ENCODE results near the gene NRIP3. TPM values are rescaled to one million over a fixed set of nuclear protein-coding genes. Genes with fewer than 3 reads are reported as not detected.

Gene NRIP3
- total and polyA plus RNA-seq, 2 donors (not counting 3 experiments of a cell fraction or from before 2014, with no cell fraction given) = 3.7 to 9.9 TPM

DNA sequence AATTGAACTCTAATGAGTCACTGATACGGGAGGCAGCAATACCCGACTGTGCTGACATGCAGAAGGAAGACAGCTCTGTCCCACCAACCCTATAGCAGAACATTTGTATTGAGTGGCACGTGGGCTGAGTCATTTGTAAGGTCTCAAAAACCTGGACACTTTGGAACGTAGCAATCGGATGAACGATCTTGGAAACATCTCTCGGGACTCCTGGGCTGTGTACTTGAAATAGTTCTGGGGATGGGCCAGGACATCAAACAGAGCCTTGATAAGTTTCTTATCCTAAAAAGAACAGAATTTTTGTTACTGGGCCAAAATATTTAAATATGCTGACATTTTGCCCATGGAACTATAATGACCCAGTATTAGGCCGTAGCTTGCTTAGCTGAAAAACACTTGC lies 17.1 kb upstream of the NRIP3 start:
- ChIA-PET CTCF (interaction anchor here (1.6 kb wide), 1 partner anchor 117 kb away, joined by 6 read pairs; no protein-coding TSS in a partner anchor), POLR2A (no interaction called here)
- TF ChIP-seq, protein P1, sequence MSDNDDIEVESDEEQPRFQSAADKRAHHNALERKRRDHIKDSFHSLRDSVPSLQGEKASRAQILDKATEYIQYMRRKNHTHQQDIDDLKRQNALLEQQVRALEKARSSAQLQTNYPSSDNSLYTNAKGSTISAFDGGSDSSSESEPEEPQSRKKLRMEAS (IDR thresholded peaks at IDR 0.05; ENCODE audit: insufficient read depth, insufficient read length) = no peak
- no peak for TF ChIP-seq POLR2AphosphoS5 (IDR thresholded peaks at IDR 0.05; ENCODE audit: insufficient read depth, low read depth, low read length)
- TF ChIP-seq CTCF (IDR thresholded peaks at IDR 0.05; ENCODE audit: extremely low read depth in 1 of 2, insufficient read depth in 1 of 2, low read depth in 1 of 2, low read length in 2 of 2) = no peak
- no peak for TF ChIP-seq EZH2 (IDR thresholded peaks at IDR 0.05; ENCODE audit: borderline replicate concordance, low read depth, low read length, severe bottlenecking)
- no peak for TF ChIP-seq GATA2 (IDR thresholded peaks at IDR 0.05; ENCODE audit: insufficient read depth, insufficient read length, low read depth, low read length)
- no peak for TF ChIP-seq MYC (IDR thresholded peaks at IDR 0.05; ENCODE audit: low read depth, low read length)
- no peak for TF ChIP-seq FOS (IDR thresholded peaks at IDR 0.05; ENCODE audit: borderline replicate concordance, insufficient read depth, low read length)
- TF ChIP-seq JUN (IDR thresholded peaks at IDR 0.05; ENCODE audit: borderline replicate concordance, insufficient read depth, insufficient read length, low read depth) = no peak
- no peak for TF ChIP-seq POLR2A (IDR thresholded peaks at IDR 0.05; ENCODE audit: low read depth, low read length)
- Histone ChIP-seq H3K27ac (ENCODE audit: insufficient read depth, low read depth, low read length) (no peak overlapping the region), H4K20me1 (replicated peaks; ENCODE audit: control insufficient read depth, extremely low read depth, insufficient read depth, low read length) (no peaks in the 10 kb centered on the region), H3K9me3 (replicated peaks; ENCODE audit: control insufficient read depth, insufficient read depth, low read length) (no peaks in the 10 kb centered on the region), H3K36me3 (ENCODE audit: control insufficient read depth in 2 of 2, extremely low read depth in 1 of 2, insufficient read depth in 2 of 2, low read length in 2 of 2) (no peaks in the 10 kb centered on the region), H3K9ac (replicated peaks; ENCODE audit: extremely low read depth, insufficient read depth, low read length) (no peak overlapping the region), H3K4me2 (ENCODE audit: insufficient read depth, low read length) (no peak overlapping the region), H3K79me2 (ENCODE audit: control insufficient read depth, insufficient read depth, low read length) (no peaks in the 10 kb centered on the region), H3K9me1 (replicated peaks; ENCODE audit: control insufficient read depth, extremely low read depth, insufficient read depth, low read length) (no peaks in the 10 kb centered on the region), H2AFZ (ENCODE audit: low read depth, low read length) (peak overlapping the region; percentile 44), H3K4me1 (ENCODE audit: control insufficient read depth, extremely low read depth, insufficient read depth, low read length) (peaks cover 13% of the 10 kb centered on the region), H3K4me3 (replicated peaks in 1 of 3; ENCODE audit: insufficient read depth in 1 of 3, low read depth in 1 of 3, low read length in 3 of 3) (no peak overlapping the region), H3K27me3 (ENCODE audit: control insufficient read depth in 2 of 2, insufficient read depth in 2 of 2, low read length in 2 of 2) (peaks cover 4 to 6% of the 10 kb centered on the region in 2 experiments)
- intact Hi-C loops (cut with micrococcal nuclease) (no loop called here), dilution Hi-C loops (cut with MboI; ENCODE audit: extremely low pct_ligation_motif_present, low sequenced_read_pairs) (no loop called here)
- FAIRE-seq (no peak), DNase-seq (ENCODE audit: low read depth, low spot score) (no peak)
- no TSS peak for BruUV-seq (replicated peaks)

Data from endothelial cell of umbilical vein (primary cell).